SU-DHL-6 (cell line): Measurements from ENCODE around the gene AGBL3.
A peak's percentile ranks its signal among the peaks of the same experiment; 100 is the strongest.

ENCODE experiments used
- H2AFZ ChIP-seq: fragments of 200-600 bp; sonication (generic); 2 replicates; pipeline ENCODE4 v1.6.1; 2014; ENCODE audit warnings: low read depth, mild to moderate bottlenecking, moderate library complexity, mixed read lengths, antibody characterized with exemption, low read length; ENCODE audit not compliant: severe bottlenecking
- H3F3A ChIP-seq: fragments of 200-600 bp; shearing (Covaris generic); 2 replicates; pipeline ENCODE4 v1.6.0; 2016; ENCODE audit warnings: antibody characterized with exemption, mild to moderate bottlenecking; ENCODE audit not compliant: insufficient read depth
- H3K27ac ChIP-seq: fragments of 200-600 bp; sonication (generic); 2 replicates; pipeline ENCODE4 v1.5.1; 2016; ENCODE audit warnings: low read depth, mild to moderate bottlenecking, low read length, moderate library complexity, mixed read lengths
- H3K27me3 ChIP-seq: fragments of 200-600 bp; sonication (generic), shearing (Covaris generic); 2 replicates; pipeline ENCODE4 v1.6.0; 2014; ENCODE audit warnings: mild to moderate bottlenecking, low read length
- H3K36me3 ChIP-seq: fragments of 200-600 bp; sonication (generic); 2 replicates; pipeline ENCODE4 v1.6.1; 2014; ENCODE audit warnings: mild to moderate bottlenecking, low read length, mixed read lengths
- H3K4me2 ChIP-seq: fragments of 300-600, 200-600 bp; shearing (Covaris generic), sonication (generic); 2 replicates; pipeline ENCODE4 v1.6.0; 2014; ENCODE audit warnings: low read length, low read depth, mild to moderate bottlenecking; ENCODE audit not compliant: poor library complexity, severe bottlenecking
- H3K4me3 ChIP-seq: fragments of 200-600 bp; sonication (generic); 2 replicates; pipeline ENCODE4 v1.5.1; 2014; ENCODE audit warnings: antibody characterized with exemption, low read length, mild to moderate bottlenecking, mixed read lengths; ENCODE audit not compliant: insufficient read depth, poor library complexity, severe bottlenecking
- H3K79me2 ChIP-seq: fragments of 200-600 bp; sonication (generic); 2 replicates; pipeline ENCODE4 v1.6.1; 2014; ENCODE audit warnings: mild to moderate bottlenecking, low read length, moderate library complexity; ENCODE audit not compliant: insufficient read depth
- H3K9ac ChIP-seq: fragments of 200-600 bp; sonication (generic); 2 replicates; pipeline ENCODE4 v1.7.0; 2014; ENCODE audit warnings: mild to moderate bottlenecking, low read length
- H3K9me2 ChIP-seq: fragments of 200-600 bp; sonication (generic); replicated peaks from 2 replicates; pipeline ENCODE4 v1.6.1; 2014; ENCODE audit warnings: low read length; ENCODE audit not compliant: insufficient read depth
- H3K9me3 ChIP-seq: fragments of 200-600 bp; sonication (generic); 2 replicates; pipeline ENCODE4 v1.6.1; 2014; ENCODE audit warnings: low read length, mixed read lengths; ENCODE audit not compliant: insufficient read depth
- H4K20me1 ChIP-seq: fragments of 200-600 bp; sonication (generic); 2 replicates; pipeline ENCODE4 v1.6.1; 2014; ENCODE audit warnings: low read depth, mild to moderate bottlenecking, antibody characterized with exemption, low read length, moderate library complexity, mixed read lengths
- CTCF ChIP-seq: fragments of 200-600 bp; sonication (generic); IDR thresholded peaks from one replicate; pipeline ENCODE4 v1.5.1; 2017; ENCODE audit warnings: antibody characterized with exemption, mild to moderate bottlenecking, low read length, moderate library complexity; ENCODE audit not compliant: insufficient read depth, poor library complexity, severe bottlenecking
- EZH2phosphoT487 ChIP-seq: fragments of 200-600 bp; sonication (generic), shearing (Covaris generic); conservative IDR thresholded peaks from 2 replicates; pipeline ENCODE4 v1.6.1; 2018; ENCODE audit warnings: mild to moderate bottlenecking, antibody characterized with exemption, low read length, moderate library complexity, mixed read lengths

Gene AGBL3

GRCh38 chr7:135158141-135158655 lies 171.9 kb downstream of the AGBL3 start:
- no peaks in the 10 kb centered on the region for H3K79me2 ChIP-seq

GRCh38 chr7:135158874-135159273 lies 172.6 kb downstream of the AGBL3 start:
- H3K27me3 ChIP-seq, result no peaks in the 10 kb centered on the region
- no peak for TF ChIP-seq EZH2phosphoT487
- TF ChIP-seq CTCF, result no peak
- H3K27ac ChIP-seq, result no peak overlapping the region
- no peak overlapping the region for H3K4me3 ChIP-seq
- no peak overlapping the region for H2AFZ ChIP-seq
- H3F3A ChIP-seq, result peaks cover under 1% of the 10 kb centered on the region; the same call in 1 of the 2 replicates
- H3K4me2 ChIP-seq, result no peak overlapping the region
- no peaks in the 10 kb centered on the region for H3K79me2 ChIP-seq
- no peaks in the 10 kb centered on the region for H4K20me1 ChIP-seq
- H3K9ac ChIP-seq, result no peak overlapping the region
- H3K9me3 ChIP-seq, result no peaks in the 10 kb centered on the region; the same call in 1 of the 2 replicates
- H3K9me2 ChIP-seq, result no peaks in the 10 kb centered on the region
- H3K36me3 ChIP-seq, result peaks cover 3% of the 10 kb centered on the region; the same call in 1 of the 2 replicates

More at GRCh38 chr7:135158141-135158655, 171.9 kb downstream of the AGBL3 start:
- H3K9me2 ChIP-seq, result no peaks in the 10 kb centered on the region
- H3K4me3 ChIP-seq, result no peak overlapping the region
- no peaks in the 10 kb centered on the region; the same call in 1 of the 2 replicates for H3K9me3 ChIP-seq
- peaks cover 3% of the 10 kb centered on the region; the same call in 1 of the 2 replicates for H3K36me3 ChIP-seq
- H4K20me1 ChIP-seq, result no peaks in the 10 kb centered on the region
- H3K27me3 ChIP-seq, result no peaks in the 10 kb centered on the region
- TF ChIP-seq EZH2phosphoT487 (no peak), CTCF (no peak)
- H3K4me2 ChIP-seq, result no peak overlapping the region
- no peak overlapping the region for H3K9ac ChIP-seq
- H3F3A ChIP-seq, result no peaks in the 10 kb centered on the region; the same call in 1 of the 2 replicates
- no peak overlapping the region for H3K27ac ChIP-seq
- no peak overlapping the region for H2AFZ ChIP-seq

- Histone ChIP-seq H3K79me2 (no peaks in the 10 kb centered on the region), H3K9me3 (no peaks in the 10 kb centered on the region; the same call in 1 of the 2 replicates), H3F3A (peaks cover 3% of the 10 kb centered on the region; the same call in 1 of the 2 replicates), H3K4me3 (no peak overlapping the region), H3K9ac (0 out of 2 replicates have a peak overlapping the region, but pooled peaks have one; percentile 49), H3K4me2 (peak overlapping the region; percentile 53), H3K36me3 (peaks cover 3% of the 10 kb centered on the region; the same call in 1 of the 2 replicates), H3K9me2 (no peaks in the 10 kb centered on the region), H3K27me3 (no peaks in the 10 kb centered on the region), H3K27ac (peak overlapping the region; percentile 75), H2AFZ (no peak overlapping the region), H4K20me1 (no peaks in the 10 kb centered on the region)
- TF ChIP-seq CTCF (no peak), EZH2phosphoT487 (no peak)
Measured at GRCh38 chr7:135159359-135160085, 173.2 kb downstream of the AGBL3 start.
